ENCODE data around the gene MOCOS. TPM values are rescaled to one million over a fixed set of nuclear protein-coding genes. Genes with fewer than 3 reads are reported as not detected.

Gene MOCOS
- total RNA-seq, 1 experiment from 2014 or later = 5.1 TPM

DNA sequence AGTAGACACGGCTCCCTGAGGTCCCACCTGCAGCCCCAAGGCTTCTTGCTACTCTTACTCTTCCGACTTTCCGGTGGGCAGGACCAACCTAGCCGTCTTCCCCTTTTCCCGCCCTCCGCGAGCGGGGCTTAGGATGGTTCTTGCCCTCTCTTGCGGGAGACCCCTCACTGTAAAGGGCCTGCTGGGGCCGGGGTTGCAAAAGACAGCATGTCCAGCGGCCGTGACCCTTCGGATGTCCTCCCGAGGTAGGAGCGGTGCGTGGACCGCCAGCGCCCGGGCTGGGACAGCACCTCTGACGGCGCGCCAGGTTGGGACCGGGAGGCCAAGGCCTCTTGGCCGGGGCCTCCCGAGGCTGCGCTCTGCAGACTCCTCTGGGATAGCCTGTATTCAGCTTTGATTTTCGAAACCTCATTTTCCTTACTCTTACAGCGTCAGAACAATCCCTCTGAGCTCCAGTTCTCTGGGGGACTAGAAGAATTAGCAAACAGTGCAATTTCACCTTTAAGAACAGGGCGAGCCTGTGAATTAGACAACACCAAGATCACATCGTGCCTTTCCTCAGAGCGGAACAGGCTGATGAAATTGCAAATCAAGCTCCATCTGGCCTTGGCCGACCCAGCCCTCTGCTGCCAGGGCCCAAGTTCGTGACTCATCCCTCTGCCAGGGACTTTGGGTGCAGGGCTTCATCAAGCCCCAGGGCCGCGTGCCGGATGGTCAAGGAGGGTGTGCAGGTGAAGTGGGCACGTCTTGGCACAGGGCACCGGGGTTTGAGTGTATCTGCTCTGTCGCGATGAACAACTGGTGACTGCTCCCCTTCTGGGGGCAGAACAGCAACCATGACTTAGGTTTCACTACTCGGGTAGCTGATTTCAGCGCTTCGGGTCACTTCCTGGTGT, 777 bp downstream of the MOCOS start:
- no peaks in the 10 kb centered on the region for H3K9me3 ChIP-seq (ENCODE audit: low read length)
- DNase-seq (peak; percentile 48), ATAC-seq (peak; percentile 57)
- H4K20me1 ChIP-seq (ENCODE audit: low read length) = no peaks in the 10 kb centered on the region
- H3K4me1 ChIP-seq (ENCODE audit: insufficient read depth, low read length) = peaks cover 11% of the 10 kb centered on the region
- ChIA-PET CTCF (no interaction called here), POLR2A (ENCODE audit: unreplicated experiment) (no interaction called here)
- TF ChIP-seq EZH2phosphoT487 (IDR thresholded peaks at IDR 0.05; ENCODE audit: borderline replicate concordance, low read length) (no peak), EZH2 (IDR thresholded peaks at IDR 0.05; ENCODE audit: low read length, unreplicated experiment) (no peak)
- TF ChIP-seq, protein P1, sequence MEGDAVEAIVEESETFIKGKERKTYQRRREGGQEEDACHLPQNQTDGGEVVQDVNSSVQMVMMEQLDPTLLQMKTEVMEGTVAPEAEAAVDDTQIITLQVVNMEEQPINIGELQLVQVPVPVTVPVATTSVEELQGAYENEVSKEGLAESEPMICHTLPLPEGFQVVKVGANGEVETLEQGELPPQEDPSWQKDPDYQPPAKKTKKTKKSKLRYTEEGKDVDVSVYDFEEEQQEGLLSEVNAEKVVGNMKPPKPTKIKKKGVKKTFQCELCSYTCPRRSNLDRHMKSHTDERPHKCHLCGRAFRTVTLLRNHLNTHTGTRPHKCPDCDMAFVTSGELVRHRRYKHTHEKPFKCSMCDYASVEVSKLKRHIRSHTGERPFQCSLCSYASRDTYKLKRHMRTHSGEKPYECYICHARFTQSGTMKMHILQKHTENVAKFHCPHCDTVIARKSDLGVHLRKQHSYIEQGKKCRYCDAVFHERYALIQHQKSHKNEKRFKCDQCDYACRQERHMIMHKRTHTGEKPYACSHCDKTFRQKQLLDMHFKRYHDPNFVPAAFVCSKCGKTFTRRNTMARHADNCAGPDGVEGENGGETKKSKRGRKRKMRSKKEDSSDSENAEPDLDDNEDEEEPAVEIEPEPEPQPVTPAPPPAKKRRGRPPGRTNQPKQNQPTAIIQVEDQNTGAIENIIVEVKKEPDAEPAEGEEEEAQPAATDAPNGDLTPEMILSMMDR (conservative IDR thresholded peaks at IDR 0.05; ENCODE audit: low read depth, low read length) = no peak
- no peaks in the 10 kb centered on the region for H3K27me3 ChIP-seq (ENCODE audit: low read length)
- H3K4me3 ChIP-seq (ENCODE audit: low read length) = peak overlapping the region; percentile 84
- BruUV-seq (replicated peaks) = TSS peak; percentile 74
- H3K36me3 ChIP-seq (ENCODE audit: low read depth, low read length) = no peaks in the 10 kb centered on the region
- H3K9me2 ChIP-seq (replicated peaks; ENCODE audit: low read length) = no peaks in the 10 kb centered on the region
- peak overlapping the region; percentile 80 for H3K9ac ChIP-seq (ENCODE audit: low read length)
- H3F3A ChIP-seq (ENCODE audit: low read length, unreplicated experiment) = no peaks in the 10 kb centered on the region
- peak overlapping the region; percentile 89 for H3K4me2 ChIP-seq (ENCODE audit: low read length)
- peak overlapping the region; percentile 90 for H2AFZ ChIP-seq (ENCODE audit: low read length)
- H3K27ac ChIP-seq (ENCODE audit: low read length) = peak overlapping the region; percentile 46
- H3K79me2 ChIP-seq (ENCODE audit: low read length) = peaks cover 28% of the 10 kb centered on the region
- intact Hi-C loops (cut with micrococcal nuclease) = no loop called here

DNA sequence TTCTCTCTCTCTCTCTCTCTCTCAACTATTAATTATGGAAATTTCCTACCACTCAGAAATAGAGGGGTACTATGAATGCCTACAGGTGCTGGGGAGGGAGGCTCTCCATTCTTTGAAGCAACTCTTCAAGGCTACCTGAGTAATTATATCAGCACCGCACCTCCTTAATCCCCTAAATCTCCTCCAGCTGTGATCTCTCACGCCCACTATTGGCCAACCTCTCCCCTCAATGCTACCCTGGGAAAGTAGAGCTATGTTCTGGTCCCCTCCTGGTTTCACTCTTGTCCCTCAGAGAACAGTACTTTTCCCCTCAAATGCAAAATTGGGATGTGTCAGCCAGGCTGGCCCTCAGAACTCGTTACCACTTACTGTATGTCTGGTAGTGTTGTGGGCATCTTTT, 1.6 kb downstream of the MOCOS start:
- H4K20me1 ChIP-seq (ENCODE audit: low read length) = no peaks in the 10 kb centered on the region
- peak overlapping the region; percentile 89 for H3K4me2 ChIP-seq (ENCODE audit: low read length)
- no peaks in the 10 kb centered on the region for H3F3A ChIP-seq (ENCODE audit: low read length, unreplicated experiment)
- H2AFZ ChIP-seq (ENCODE audit: low read length) = no peak overlapping the region
- TF ChIP-seq EZH2 (IDR thresholded peaks at IDR 0.05; ENCODE audit: low read length, unreplicated experiment) (no peak), EZH2phosphoT487 (IDR thresholded peaks at IDR 0.05; ENCODE audit: borderline replicate concordance, low read length) (no peak)
- TF ChIP-seq, protein P1 (conservative IDR thresholded peaks at IDR 0.05; ENCODE audit: low read depth, low read length) = no peak
- H3K79me2 ChIP-seq (ENCODE audit: low read length) = peaks cover 28% of the 10 kb centered on the region
- ATAC-seq = no peak
- no TSS peak for BruUV-seq (replicated peaks)
- intact Hi-C loops (cut with micrococcal nuclease) = no loop called here
- no peak for DNase-seq
- peaks cover 11% of the 10 kb centered on the region for H3K4me1 ChIP-seq (ENCODE audit: insufficient read depth, low read length)
- no peaks in the 10 kb centered on the region for H3K36me3 ChIP-seq (ENCODE audit: low read depth, low read length)
- no peaks in the 10 kb centered on the region for H3K27me3 ChIP-seq (ENCODE audit: low read length)
- POLR2A ChIA-PET (ENCODE audit: unreplicated experiment) = no interaction called here
- CTCF ChIA-PET = no interaction called here
- H3K4me3 ChIP-seq (ENCODE audit: low read length) = peak overlapping the region; percentile 84
- H3K27ac ChIP-seq (ENCODE audit: low read length) = no peak overlapping the region
- H3K9me3 ChIP-seq (ENCODE audit: low read length) = no peaks in the 10 kb centered on the region
- H3K9ac ChIP-seq (ENCODE audit: low read length) = no peak overlapping the region
- no peaks in the 10 kb centered on the region for H3K9me2 ChIP-seq (replicated peaks; ENCODE audit: low read length)

DNA sequence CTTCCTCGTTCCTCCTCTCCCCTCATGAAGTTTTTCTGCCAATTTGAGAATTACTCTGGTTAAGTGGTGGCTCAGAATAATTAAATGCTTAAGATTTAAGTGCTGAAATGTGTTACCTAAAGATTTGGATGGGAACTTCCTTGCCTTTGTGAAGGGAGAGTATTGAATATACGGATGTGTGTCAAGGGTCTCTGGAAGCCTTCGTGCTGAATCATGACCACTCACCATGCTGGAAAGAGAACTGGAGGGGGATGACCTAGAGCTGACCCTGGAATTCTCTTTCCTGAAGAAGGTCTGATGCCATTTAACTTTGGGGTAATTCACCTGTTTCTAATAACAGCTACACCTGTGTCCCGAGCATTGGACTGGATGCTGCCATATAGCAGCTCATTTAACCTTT, 2.2 kb downstream of the MOCOS start:
- H3K36me3 ChIP-seq (ENCODE audit: low read depth, low read length) = no peaks in the 10 kb centered on the region
- no peak overlapping the region for H3K9ac ChIP-seq (ENCODE audit: low read length)
- DNase-seq (no peak), ATAC-seq (no peak)
- BruUV-seq (replicated peaks) = no TSS peak
- H3K27me3 ChIP-seq (ENCODE audit: low read length) = no peaks in the 10 kb centered on the region
- H3K79me2 ChIP-seq (ENCODE audit: low read length) = peaks cover 28% of the 10 kb centered on the region
- peak overlapping the region; percentile 89 for H3K4me2 ChIP-seq (ENCODE audit: low read length)
- no peaks in the 10 kb centered on the region for H3K9me2 ChIP-seq (replicated peaks; ENCODE audit: low read length)
- TF ChIP-seq EZH2 (IDR thresholded peaks at IDR 0.05; ENCODE audit: low read length, unreplicated experiment) (no peak), EZH2phosphoT487 (IDR thresholded peaks at IDR 0.05; ENCODE audit: borderline replicate concordance, low read length) (no peak)
- TF ChIP-seq, protein P1 (conservative IDR thresholded peaks at IDR 0.05; ENCODE audit: low read depth, low read length) = no peak
- no peaks in the 10 kb centered on the region for H4K20me1 ChIP-seq (ENCODE audit: low read length)
- CTCF ChIA-PET = no interaction called here
- H3F3A ChIP-seq (ENCODE audit: low read length, unreplicated experiment) = no peaks in the 10 kb centered on the region
- no peaks in the 10 kb centered on the region for H3K9me3 ChIP-seq (ENCODE audit: low read length)
- H3K4me1 ChIP-seq (ENCODE audit: insufficient read depth, low read length) = peaks cover 11% of the 10 kb centered on the region
- POLR2A ChIA-PET (ENCODE audit: unreplicated experiment) = no interaction called here
- intact Hi-C loops (cut with micrococcal nuclease) = no loop called here
- H3K27ac ChIP-seq (ENCODE audit: low read length) = no peak overlapping the region
- no peak overlapping the region for H2AFZ ChIP-seq (ENCODE audit: low read length)
- H3K4me3 ChIP-seq (ENCODE audit: low read length) = peak overlapping the region; percentile 84; the same call in 1 of the 2 replicates
